Fibroblast of villous mesenchyme (primary cell): ENCODE results near the gene F13A1. TPM values are rescaled to one million over a fixed set of nuclear protein-coding genes. Genes with fewer than 3 reads are reported as not detected.

ENCODE experiments used
- DNase-seq: peaks from one replicate; pipeline ENCODE4 v3.0.0-alpha.2; 2010; ENCODE audit warnings: low read depth
- H3K4me3 ChIP-seq: 2 replicates; pipeline ENCODE4 v1.5.1; 2011; ENCODE audit warnings: low read depth, mild to moderate bottlenecking, low read length
- total RNA-seq: library from RNA; depleted of rRNA; stranded (reverse); fragments of >200 nt; gene quantifications from 2 replicates; pipeline ENCODE4 v1.2.3, GENCODE V29; 2012
- TF ChIP-seq, protein P1 (sequence below): IDR thresholded peaks from 2 replicates; pipeline ENCODE4 v1.5.1; 2012; ENCODE audit warnings: low read depth, mild to moderate bottlenecking, low read length; ENCODE audit not compliant: insufficient read depth

The F13A1 gene
- total RNA-seq, 1 donor: not detected

DNA sequence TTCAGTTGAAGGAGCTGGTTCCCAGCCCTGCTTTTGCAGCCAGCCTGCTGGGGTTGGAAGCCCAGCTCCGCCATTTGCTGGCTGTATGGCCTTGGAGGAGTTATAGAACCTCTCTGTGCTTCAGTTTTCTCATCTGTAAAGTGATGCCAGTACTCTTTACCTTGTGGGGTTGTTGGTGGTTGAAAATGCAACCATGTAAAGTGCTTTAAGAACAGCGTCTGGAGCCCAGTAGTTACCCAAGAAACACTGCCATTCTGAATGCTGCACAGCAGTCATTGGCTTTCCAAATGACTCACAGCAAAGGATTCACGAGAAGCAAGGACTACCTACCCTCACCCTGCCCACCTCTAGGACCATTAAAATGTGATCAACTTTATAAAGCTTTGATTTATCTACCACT lies 154.4 kb downstream of the F13A1 start:
- DNase-seq: no peak
- no peak overlapping the region for H3K4me3 ChIP-seq
- TF ChIP-seq, protein P1, sequence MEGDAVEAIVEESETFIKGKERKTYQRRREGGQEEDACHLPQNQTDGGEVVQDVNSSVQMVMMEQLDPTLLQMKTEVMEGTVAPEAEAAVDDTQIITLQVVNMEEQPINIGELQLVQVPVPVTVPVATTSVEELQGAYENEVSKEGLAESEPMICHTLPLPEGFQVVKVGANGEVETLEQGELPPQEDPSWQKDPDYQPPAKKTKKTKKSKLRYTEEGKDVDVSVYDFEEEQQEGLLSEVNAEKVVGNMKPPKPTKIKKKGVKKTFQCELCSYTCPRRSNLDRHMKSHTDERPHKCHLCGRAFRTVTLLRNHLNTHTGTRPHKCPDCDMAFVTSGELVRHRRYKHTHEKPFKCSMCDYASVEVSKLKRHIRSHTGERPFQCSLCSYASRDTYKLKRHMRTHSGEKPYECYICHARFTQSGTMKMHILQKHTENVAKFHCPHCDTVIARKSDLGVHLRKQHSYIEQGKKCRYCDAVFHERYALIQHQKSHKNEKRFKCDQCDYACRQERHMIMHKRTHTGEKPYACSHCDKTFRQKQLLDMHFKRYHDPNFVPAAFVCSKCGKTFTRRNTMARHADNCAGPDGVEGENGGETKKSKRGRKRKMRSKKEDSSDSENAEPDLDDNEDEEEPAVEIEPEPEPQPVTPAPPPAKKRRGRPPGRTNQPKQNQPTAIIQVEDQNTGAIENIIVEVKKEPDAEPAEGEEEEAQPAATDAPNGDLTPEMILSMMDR: no peak

DNA sequence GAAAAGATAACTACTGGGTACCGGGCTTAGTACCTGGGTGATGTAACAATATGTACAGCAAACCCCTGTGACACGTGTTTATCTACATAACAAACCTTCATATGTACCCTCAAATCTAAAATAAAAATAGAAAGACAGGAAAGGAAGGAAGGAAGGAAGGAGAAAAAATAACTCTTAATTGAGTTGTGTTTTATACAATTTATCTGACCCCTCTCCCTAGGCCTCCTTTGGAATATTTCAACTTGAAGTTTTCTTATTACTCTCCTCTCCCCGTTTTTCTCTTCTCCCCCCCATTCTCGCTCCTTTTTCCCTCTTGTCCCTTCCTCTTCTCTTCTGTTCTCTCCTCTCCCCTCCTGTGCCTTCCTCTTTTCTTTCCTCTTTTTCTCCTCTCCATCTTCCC lies 156.1 kb downstream of the F13A1 start:
- TF ChIP-seq, protein P1: no peak
- H3K4me3 ChIP-seq: no peak overlapping the region
- DNase-seq: no peak

DNA sequence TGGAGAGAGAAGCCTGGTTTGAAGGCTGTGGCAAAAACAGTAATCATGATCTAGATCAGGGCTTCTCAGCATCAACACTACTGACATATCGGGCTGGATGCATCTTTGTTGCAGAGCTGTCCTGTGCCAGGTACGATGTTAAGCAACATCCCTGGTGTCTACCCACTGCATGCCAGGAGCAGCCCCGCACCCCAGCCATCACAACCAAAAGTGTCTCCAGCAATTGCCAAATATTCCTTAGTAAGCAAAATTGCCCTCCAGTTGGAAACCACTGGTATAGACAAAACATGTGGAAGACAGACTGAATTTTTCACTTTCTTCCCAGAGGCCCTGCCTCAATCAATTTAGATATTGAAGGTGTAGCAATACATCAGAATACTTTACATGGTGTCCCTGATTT lies 166.1 kb downstream of the F13A1 start:
- TF ChIP-seq, protein P1: no peak
- no peak overlapping the region for H3K4me3 ChIP-seq
- no peak for DNase-seq

DNA sequence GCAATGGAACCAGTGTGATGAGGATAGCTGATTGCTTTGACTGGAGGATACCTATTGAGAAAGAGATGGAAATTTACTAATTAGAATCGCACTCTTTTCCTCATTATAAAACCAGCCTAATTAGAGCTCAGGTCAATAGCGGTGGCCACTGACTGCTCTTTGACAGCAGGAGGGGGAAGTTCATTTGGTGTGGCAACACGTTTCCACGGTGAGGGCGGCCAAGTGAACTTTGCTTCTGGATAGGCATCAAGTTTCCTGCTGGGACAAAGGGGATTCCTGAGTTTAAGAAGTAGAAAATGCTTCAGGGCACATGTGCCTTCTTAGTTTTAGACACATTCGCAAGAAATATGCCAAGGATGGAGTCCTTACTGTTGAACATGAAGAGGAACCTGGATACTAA lies 168.4 kb downstream of the F13A1 start:
- no peak overlapping the region for H3K4me3 ChIP-seq
- TF ChIP-seq, protein P1: no peak
- no peak for DNase-seq

DNA sequence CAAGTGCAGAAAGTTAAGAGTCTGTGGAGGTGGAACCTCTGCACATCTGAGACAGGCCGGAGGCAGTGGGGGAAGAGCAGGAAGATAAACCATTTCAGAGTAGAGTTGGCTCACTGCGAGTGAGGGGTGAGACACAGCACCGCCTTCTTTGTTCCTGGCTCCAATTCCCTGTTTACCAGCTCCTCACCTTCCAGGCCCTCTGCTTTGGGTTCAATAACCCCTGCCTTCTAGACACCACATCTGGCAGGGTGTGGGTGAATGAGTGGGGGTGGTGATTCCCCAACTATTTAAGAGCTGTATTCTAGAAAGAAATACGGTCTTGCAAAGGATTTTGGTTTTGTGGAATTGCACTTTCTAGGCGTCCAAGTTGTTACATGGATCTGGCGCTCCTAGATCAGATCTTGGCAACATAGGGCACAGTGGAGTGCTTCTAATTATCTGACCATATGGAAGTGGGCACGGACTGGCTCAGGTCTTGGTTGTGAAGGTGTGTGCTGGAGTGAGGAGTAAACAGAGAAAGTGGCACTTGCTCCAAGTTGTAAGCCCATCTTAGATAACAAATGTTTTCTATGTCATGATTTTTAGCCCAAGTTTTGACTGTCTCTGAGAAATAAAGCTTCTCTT lies 172.2 kb downstream of the F13A1 start:
- DNase-seq: no peak
- TF ChIP-seq, protein P1: no peak
- no peak overlapping the region for H3K4me3 ChIP-seq

DNA sequence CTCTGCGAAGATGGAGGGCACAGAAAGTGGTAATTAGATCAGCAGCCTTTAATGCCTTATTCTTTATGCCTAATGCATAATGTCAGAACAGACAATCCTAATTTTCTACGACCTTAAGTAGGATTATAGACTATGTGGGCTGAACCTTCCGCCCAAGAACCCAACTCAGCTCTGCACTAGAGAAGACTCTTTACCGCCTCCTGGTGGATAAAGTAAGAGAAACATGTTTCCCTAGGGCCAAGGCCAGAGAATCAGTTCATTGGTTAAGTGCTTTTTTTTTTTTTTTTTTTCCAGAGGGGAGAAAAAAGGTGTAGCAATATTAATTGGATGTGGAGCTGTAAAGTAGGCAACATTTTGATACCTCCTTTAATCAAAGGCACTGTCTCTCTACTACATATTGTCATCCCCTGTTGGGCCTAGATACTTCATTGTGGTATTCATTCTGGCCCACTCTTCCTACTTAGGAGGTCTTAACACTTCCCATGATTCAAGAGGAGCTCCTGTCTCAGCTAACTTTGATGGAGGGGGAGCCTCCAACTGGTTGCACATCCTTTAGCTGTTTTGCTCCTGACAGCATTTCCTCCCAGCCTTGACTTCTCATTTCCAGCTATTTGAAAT lies 188.9 kb downstream of the F13A1 start:
- TF ChIP-seq, protein P1: no peak
- H3K4me3 ChIP-seq: no peak overlapping the region
- DNase-seq: no peak

DNA sequence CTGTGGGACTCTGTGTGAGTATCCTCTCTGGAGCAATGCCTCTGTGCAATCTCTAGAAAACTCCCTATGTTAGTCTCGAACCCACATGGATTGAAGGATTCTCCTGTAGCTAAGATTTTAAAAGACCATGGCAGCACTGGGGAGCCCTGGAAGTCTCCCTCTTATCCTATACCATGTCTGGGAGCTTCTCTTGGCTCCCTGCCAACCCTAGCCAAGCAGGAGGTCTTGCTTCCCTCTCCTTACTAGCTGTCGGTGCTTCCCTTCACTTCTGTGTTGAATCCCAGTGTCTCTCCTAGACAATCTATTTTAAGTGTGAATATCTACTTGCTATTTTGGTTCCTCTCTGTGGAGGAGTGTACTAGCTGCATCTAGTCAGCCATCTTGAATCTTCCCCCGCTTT lies 195.0 kb downstream of the F13A1 start:
- DNase-seq: no peak
- TF ChIP-seq, protein P1: no peak
- no peak overlapping the region for H3K4me3 ChIP-seq
